K562 (cell line): ENCODE data around the gene PADI1. TPM values are rescaled to one million over a fixed set of nuclear protein-coding genes. Genes with fewer than 3 reads are reported as not detected.

Experiments
- ATF3 ChIP-seq, 2 experiments: fragments of 450-650 bp in 1 of 2; sonication (generic) in 1 of 2; formaldehyde crosslinking in 1 of 2; IDR thresholded peaks in 1 of 2; conservative IDR thresholded peaks in 1 of 2; 2 replicates each; pipeline versions ENCODE4 v1.6.1 to v1.8.1; 2016 to 2023; ENCODE audit warnings: mild to moderate bottlenecking in 2 of 2, moderate library complexity in 2 of 2, inconsistent platforms in 1 of 2, missing genetic modification reagents in 1 of 2
- BHLHE40 ChIP-seq: IDR thresholded peaks from 2 replicates; pipeline ENCODE4 v1.6.1; 2011; ENCODE audit warnings: low read length, improper control_type of control experiment
- CREM ChIP-seq: IDR thresholded peaks from 2 replicates; pipeline ENCODE4 v1.6.1; 2014; ENCODE audit warnings: antibody characterized with exemption, low read depth
- CTCFL ChIP-seq: IDR thresholded peaks from 2 replicates; pipeline ENCODE4 v1.6.1; 2011; ENCODE audit warnings: borderline replicate concordance, low read depth, mild to moderate bottlenecking, moderate library complexity, low read length; ENCODE audit not compliant: insufficient read depth, poor library complexity, severe bottlenecking
- FUS ChIP-seq: fragments of 200-400 bp; formaldehyde crosslinking; optimal IDR thresholded peaks from 2 replicates; pipeline ENCODE3; 2017; ENCODE audit warnings: low read depth, low read length
- KDM5B ChIP-seq: fragments of 200-600 bp; sonication (generic); IDR thresholded peaks from 2 replicates; pipeline ENCODE4 v1.6.1; 2012; ENCODE audit warnings: low read depth, mild to moderate bottlenecking, moderate library complexity, low read length, control low read depth, inconsistent platforms; ENCODE audit not compliant: insufficient replicate concordance
- NFXL1 ChIP-seq: fragments of 450-650 bp; formaldehyde crosslinking; IDR thresholded peaks from 2 replicates; pipeline ENCODE4 v1.4.0; 2021; ENCODE audit warnings: mild to moderate bottlenecking
- NR2C1 ChIP-seq, 2 experiments: fragments of 450-650 bp; IDR thresholded peaks; 2 replicates each; pipeline ENCODE4 v1.6.1; 2017; ENCODE audit warnings: mild to moderate bottlenecking in 2 of 2, antibody characterized with exemption in 1 of 2, inconsistent platforms in 1 of 2, missing compliant biosample characterization in 1 of 2, missing genetic modification characterization in 1 of 2
- SMARCC2 ChIP-seq: fragments of 450-650 bp; IDR thresholded peaks from 2 replicates; pipeline ENCODE4 v1.6.1; 2017; ENCODE audit warnings: antibody characterized with exemption, moderate library complexity, mild to moderate bottlenecking, low read depth
- SMC3 ChIP-seq: conservative IDR thresholded peaks from 2 replicates; pipeline ENCODE4 v1.6.1; 2011; ENCODE audit warnings: low read depth, low read length, improper control_type of control experiment; ENCODE audit not compliant: insufficient read depth
- XRCC4 ChIP-seq: IDR thresholded peaks from one replicate; pipeline ENCODE4 v1.6.1; 2011; ENCODE audit not compliant: insufficient read depth, insufficient read length; ENCODE audit errors: extremely low read depth
- ZFX ChIP-seq: sonication (generic); formaldehyde crosslinking; IDR thresholded peaks from 2 replicates; pipeline ENCODE4 v1.8.0; 2022; ENCODE audit warnings: mild to moderate bottlenecking, missing genetic modification reagents, moderate library complexity
- ZNF146 ChIP-seq: IDR thresholded peaks from one replicate; pipeline ENCODE4 v1.6.1; 2018; ENCODE audit warnings: missing compliant biosample characterization; ENCODE audit not compliant: unreplicated experiment
- ZNF3 ChIP-seq: fragments of 250-450 bp; sonication (Bioruptor Pico); IDR thresholded peaks from 2 replicates; pipeline ENCODE4 v1.5.0; 2021; ENCODE audit warnings: mild to moderate bottlenecking, moderate library complexity
- ZNF407 ChIP-seq: fragments of 450-650 bp; IDR thresholded peaks from 2 replicates; pipeline ENCODE4 v1.6.1; 2016; ENCODE audit warnings: low read depth
- polyA plus RNA-seq, 8 experiments: library from polyadenylated mRNA; depleted of rRNA in 4 of 8; stranded (reverse) in 5 of 8; unstranded in 3 of 8; fragments of >200 nt; fragmentation: Nextera tagmentation in 2 of 8; fragmentation: Illumina TruSeq in 1 of 8; extraction: Ambion mirVana in 2 of 8; extraction: Trizol in 1 of 8; gene quantifications; 2 replicates each; pipeline versions ENCODE4 v1.2.1 to v1.2.3, GENCODE V29; 2011 to 2014; ENCODE audit warnings: inconsistent platforms in 1 of 8, missing spikeins in 1 of 8
- total RNA-seq, 7 experiments: library from RNA; depleted of rRNA in 6 of 7; stranded (reverse); fragments of >200 nt in 6 of 7; fragmentation: Illumina TruSeq in 2 of 7; extraction: Trizol in 2 of 7; gene quantifications; 2 replicates each; pipeline versions ENCODE4 v1.2.1 to v1.2.3, GENCODE V29; 2011 to 2021; ENCODE audit warnings: low replicate concordance in 1 of 7

The PADI1 gene
- total and polyA plus RNA-seq, 9 of the 15 experiments (the other 6 are each of a cell fraction or from before 2014, with no cell fraction given) = not detected

DNA sequence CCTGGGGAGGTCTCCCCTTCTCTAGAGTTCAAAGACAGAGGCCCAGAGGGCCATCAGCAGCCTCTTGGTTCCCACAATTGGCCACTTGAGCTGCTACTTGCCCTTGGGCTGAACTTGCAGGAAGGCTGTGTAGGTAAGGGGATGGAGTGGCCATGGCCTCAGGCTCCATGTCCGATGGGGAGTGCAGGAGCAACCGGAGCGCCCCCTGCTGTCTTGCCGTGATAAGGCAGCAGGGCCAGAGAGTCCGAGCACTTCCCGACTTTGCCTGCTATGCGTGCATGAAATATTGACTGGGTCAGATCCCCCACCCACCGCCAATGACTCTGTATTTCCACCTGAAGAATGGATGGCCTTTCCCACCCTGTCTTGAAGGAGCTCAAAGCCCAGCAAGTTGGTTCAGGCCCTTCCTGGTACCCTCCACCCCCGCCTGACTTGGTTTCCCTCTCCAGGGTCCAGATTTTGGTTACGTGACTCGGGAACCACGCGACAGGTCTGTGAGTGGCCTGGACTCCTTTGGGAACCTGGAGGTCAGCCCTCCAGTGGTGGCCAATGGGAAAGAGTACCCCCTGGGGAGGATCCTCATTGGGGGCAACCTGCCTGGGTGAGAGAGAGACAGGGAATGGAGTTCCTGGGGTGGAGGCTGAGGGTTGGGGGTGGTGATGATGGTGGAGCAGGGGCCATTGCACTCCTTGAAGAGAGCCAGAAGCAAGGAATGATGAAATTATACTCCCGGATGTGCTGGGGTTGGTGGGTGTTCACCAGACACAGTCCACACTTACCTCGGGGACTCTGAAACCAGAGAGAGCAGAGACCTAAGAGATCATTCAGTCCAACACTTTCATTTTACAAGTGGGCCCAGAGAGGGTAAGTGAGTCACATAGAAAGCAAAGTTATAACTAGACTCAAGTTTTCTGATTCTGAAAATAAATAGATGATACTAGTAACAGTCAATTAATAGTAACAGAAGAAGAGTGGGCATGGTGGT, 69.5 kb downstream of the PADI1 start (continued):
- TF ChIP-seq SMC3 = peak; percentile 81
- no peak for TF ChIP-seq BHLHE40
- TF ChIP-seq NFXL1 = no peak
- TF ChIP-seq CREM = 0 out of 2 replicates have a peak, but pooled peaks have one; percentile 21
- TF ChIP-seq FUS = no peak
- peak; percentile 34 for TF ChIP-seq CTCFL
- no peak for TF ChIP-seq ZNF146 (CRISPR knock-in tag)
- TF ChIP-seq ATF3 (IDR thresholded peaks at IDR 0.05) = no peak
- no peak for TF ChIP-seq ATF3 (CRISPR knock-in tag; conservative IDR thresholded peaks at IDR 0.05)
- no peak for TF ChIP-seq XRCC4
- no peak for TF ChIP-seq ZNF407
- no peak for TF ChIP-seq KDM5B
- no peak for TF ChIP-seq ZNF3 (CRISPR knock-in tag)
- no peak for TF ChIP-seq ZFX (CRISPR knock-in tag)
- no peak for TF ChIP-seq NR2C1 (IDR thresholded peaks at IDR 0.05)
- TF ChIP-seq NR2C1 (tag; IDR thresholded peaks at IDR 0.05) = no peak
- TF ChIP-seq SMARCC2 = no peak
